Spleen (tissue), 11 donors: Measurements from ENCODE around the gene SLC38A10. TPM values are rescaled to one million over a fixed set of nuclear protein-coding genes. Genes with fewer than 3 reads are reported as not detected.
A peak's percentile ranks its signal among the peaks of the same experiment; 100 is the strongest.

ENCODE experiments used
- DNase-seq: peaks from one replicate; pipeline ENCODE4 v3.0.0-alpha.2; 2020
- H3K27ac ChIP-seq, 8 donors: fragments of 200-600 bp; sonication (generic) in 7 of 8; 1 replicate in 4 of 8; 2 replicates in 4 of 8; pipeline versions ENCODE4 v1.5.0 to v1.8.0; 2016 to 2021; ENCODE audit warnings: inconsistent platforms in 4 of 8, mild to moderate bottlenecking in 4 of 8, moderate library complexity in 1 of 8
- H3K27me3 ChIP-seq, 7 donors: fragments of 200-600 bp; sonication (generic) in 6 of 7; replicated peaks in 1 of 7; 1 replicate in 4 of 7; 2 replicates in 3 of 7; pipeline versions ENCODE4 v1.5.0 to v1.8.0; 2016 to 2021; ENCODE audit warnings: inconsistent platforms in 3 of 7, mild to moderate bottlenecking in 1 of 7
- H3K36me3 ChIP-seq, 6 donors: fragments of 200-600 bp; sonication (generic) in 5 of 6; 1 replicate in 4 of 6; 2 replicates in 2 of 6; pipeline versions ENCODE4 v1.5.0 to v1.8.0; 2016 to 2021; ENCODE audit warnings: inconsistent platforms in 2 of 6
- H3K4me1 ChIP-seq, 6 donors: fragments of 200-600 bp; sonication (generic) in 5 of 6; 1 replicate in 3 of 6; 2 replicates in 3 of 6; pipeline versions ENCODE4 v1.5.0 to v1.8.0; 2016 to 2021; ENCODE audit warnings: inconsistent platforms in 3 of 6
- H3K4me3 ChIP-seq, 8 donors: fragments of 200-600 bp; sonication (generic) in 7 of 8; 1 replicate in 4 of 8; 2 replicates in 4 of 8; pipeline versions ENCODE4 v1.5.0 to v1.8.0; 2016 to 2021; ENCODE audit warnings: inconsistent platforms in 4 of 8, mild to moderate bottlenecking in 4 of 8, moderate library complexity in 2 of 8
- H3K9me3 ChIP-seq, 8 donors: fragments of 200-600 bp; sonication (generic) in 7 of 8; 1 replicate in 4 of 8; 2 replicates in 4 of 8; pipeline versions ENCODE4 v1.5.0 to v1.8.0; 2016 to 2021; ENCODE audit warnings: inconsistent platforms in 4 of 8
- POLR2A ChIP-seq, 3 donors: fragments of 450-650 bp; IDR thresholded peaks; one replicate each; pipeline ENCODE4 v1.5.1; 2017; ENCODE audit warnings: antibody characterized with exemption in 3 of 3, mild to moderate bottlenecking in 1 of 3
- POLR2AphosphoS5 ChIP-seq, 3 donors: sonication (generic); formaldehyde crosslinking; IDR thresholded peaks; one replicate each; pipeline ENCODE4 v1.5.1; 2017; ENCODE audit warnings: antibody characterized with exemption in 3 of 3
- WGBS, 5 donors: extraction: QIAGEN DNeasy Blood & Tissue Kit in 3 of 5; methylation state at CpG; one replicate each; pipeline versions ENCODE4 v1.1.5 to v1.1.7; 2013 to 2018; 5-methylcytosine and 5-hydroxymethylcytosine counted together
- intact Hi-C: fragments of 100-400 bp; cut with DNase I; formaldehyde crosslinking; loops from one replicate; pipeline ENCODE4 v1.15.0; 2023; ENCODE audit warnings: low total_unique reads
- polyA plus RNA-seq, 3 donors: library from polyadenylated mRNA; stranded (reverse); fragments of 200-250 nt; gene quantifications; one replicate each; pipeline ENCODE4 v1.2.1, GENCODE V29; 2013
- total RNA-seq, 7 donors: library from RNA; depleted of rRNA in 3 of 7; stranded (reverse); fragments of >200 nt in 3 of 7; fragmentation: NEBNext Ultra II Directional in 4 of 7; extraction: Animal tissue kit (Norgen Biotek cat#: 25700) in 4 of 7; gene quantifications; one replicate each; pipeline versions ENCODE4 v1.1.0 to v1.2.1, GENCODE V29; 2016 to 2021
- TF ChIP-seq, protein P1 (sequence below), 11 experiments: fragments of 200-600 bp in 7 of 11; fragments of 450-650 bp in 4 of 11; sonication (generic) in 4 of 11; IDR thresholded peaks in 8 of 11; conservative IDR thresholded peaks in 3 of 11; 1 replicate in 7 of 11; 2 replicates in 4 of 11; pipeline versions ENCODE4 v1.4.0 to v1.8.0; 2016 to 2021; ENCODE audit warnings: antibody characterized with exemption in 11 of 11, inconsistent platforms in 4 of 11, mild to moderate bottlenecking in 1 of 11
- donor health status: healthy with polysubstance abuse.
- donor health status: DM: no; HTN: no; CAD: no; lungs with moderate emphysema.
- donor health status: DM: no; HTN: no; CAD: no.
- donor health status: Bipolar disorder and iron deficiency.
- donor health status: healthy.
- donor health status: DM: no; HTN: no; CAD: no.
- donor health status: DM: yes; HTN: yes; CAD: no.

Gene SLC38A10
- total and polyA plus RNA-seq, 10 donors: 54.9 to 112 (median 86.6) TPM

DNA sequence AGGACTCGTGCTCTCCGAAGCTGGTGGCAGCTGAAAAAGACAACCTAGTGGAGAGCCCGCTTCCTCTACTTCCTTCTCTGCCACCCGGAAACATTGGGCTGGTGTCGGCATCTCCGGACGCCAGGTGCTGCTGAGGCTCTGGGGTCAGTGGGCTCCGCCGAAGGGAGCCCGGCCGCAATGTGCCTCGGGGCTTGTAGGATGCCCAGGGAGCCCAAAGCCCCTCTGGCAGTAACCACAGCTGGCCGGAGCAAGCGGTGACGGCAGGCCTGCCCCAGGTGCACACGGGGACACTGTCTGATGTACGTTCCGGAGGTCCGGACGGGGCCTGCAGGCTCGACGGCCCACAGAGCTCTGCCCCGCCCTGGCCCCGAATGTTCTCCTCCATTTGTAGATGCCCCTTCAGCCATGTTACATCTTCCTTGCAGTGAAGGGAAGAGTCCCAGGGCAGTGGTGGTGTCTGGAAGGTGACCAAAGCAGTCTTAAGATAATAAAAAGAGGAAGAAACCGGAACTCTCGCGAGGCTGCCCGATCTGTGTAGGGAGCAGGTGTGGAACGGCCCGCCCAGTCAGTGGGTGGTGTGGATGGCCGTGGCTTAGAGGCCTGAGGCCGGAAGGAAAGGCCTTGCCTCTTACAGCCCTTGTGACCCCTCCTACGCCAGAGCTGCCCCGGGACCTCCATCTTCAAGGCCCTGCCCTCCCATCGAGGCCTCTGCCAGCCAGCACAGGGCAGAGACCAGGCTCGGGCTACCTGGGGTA is 33.3 kb downstream of the SLC38A10 start:
- TF ChIP-seq POLR2A (IDR thresholded peaks at IDR 0.05) (no peak), POLR2AphosphoS5 (IDR thresholded peaks at IDR 0.05) (peak in 2 of 3 donors; percentile 52 to 53)
- Histone ChIP-seq H3K36me3 (peaks cover 0 to 100% (median 97%) of the 10 kb centered on the region in 6 donors), H3K4me3 (no peak overlapping the region), H3K9me3 (no peaks in the 10 kb centered on the region), H3K27ac (peak overlapping the region in 1 of 8 donors; percentile 9), H3K4me1 (peaks cover 0 to 29% (median 4%) of the 10 kb centered on the region in 6 donors), H3K27me3 (no peaks in the 10 kb centered on the region)
- DNase-seq: no peak
- WGBS, 5 donors: 80 to 91% (median 82%) methylated on average over 35 to 36 of the region's 36 CpGs
- intact Hi-C loops: no loop called here

DNA sequence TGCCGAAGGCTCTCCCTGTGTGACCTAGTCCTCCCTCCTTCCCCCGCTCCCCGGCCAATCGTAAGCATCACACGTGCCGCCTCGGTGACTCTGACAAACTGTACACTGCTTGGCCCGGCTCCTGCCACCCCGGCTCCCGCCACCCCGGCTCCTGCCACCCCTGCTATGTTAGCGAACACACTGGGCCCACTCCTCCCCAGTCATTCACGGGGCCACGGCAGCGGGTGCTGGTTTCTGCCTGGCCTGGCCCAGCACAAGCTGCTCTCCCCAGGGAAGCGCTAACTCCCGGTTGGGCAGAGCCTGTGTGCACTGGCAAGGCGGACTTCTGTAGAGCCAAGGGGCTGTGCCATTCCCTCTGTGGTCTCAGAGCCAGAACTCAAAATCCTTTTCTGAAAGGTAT is 34.0 kb downstream of the SLC38A10 start:
- H3K4me3 ChIP-seq: no peak overlapping the region
- intact Hi-C loops: no loop called here
- 93 to 97% (median 96%) methylated on average over 16 to 18 of the region's 18 CpGs for WGBS, 5 donors
- H3K36me3 ChIP-seq: peaks cover 0 to 100% (median 95%) of the 10 kb centered on the region in 6 donors
- H3K27me3 ChIP-seq: no peaks in the 10 kb centered on the region
- no peak overlapping the region for H3K27ac ChIP-seq
- no peaks in the 10 kb centered on the region for H3K9me3 ChIP-seq
- TF ChIP-seq, protein P1, sequence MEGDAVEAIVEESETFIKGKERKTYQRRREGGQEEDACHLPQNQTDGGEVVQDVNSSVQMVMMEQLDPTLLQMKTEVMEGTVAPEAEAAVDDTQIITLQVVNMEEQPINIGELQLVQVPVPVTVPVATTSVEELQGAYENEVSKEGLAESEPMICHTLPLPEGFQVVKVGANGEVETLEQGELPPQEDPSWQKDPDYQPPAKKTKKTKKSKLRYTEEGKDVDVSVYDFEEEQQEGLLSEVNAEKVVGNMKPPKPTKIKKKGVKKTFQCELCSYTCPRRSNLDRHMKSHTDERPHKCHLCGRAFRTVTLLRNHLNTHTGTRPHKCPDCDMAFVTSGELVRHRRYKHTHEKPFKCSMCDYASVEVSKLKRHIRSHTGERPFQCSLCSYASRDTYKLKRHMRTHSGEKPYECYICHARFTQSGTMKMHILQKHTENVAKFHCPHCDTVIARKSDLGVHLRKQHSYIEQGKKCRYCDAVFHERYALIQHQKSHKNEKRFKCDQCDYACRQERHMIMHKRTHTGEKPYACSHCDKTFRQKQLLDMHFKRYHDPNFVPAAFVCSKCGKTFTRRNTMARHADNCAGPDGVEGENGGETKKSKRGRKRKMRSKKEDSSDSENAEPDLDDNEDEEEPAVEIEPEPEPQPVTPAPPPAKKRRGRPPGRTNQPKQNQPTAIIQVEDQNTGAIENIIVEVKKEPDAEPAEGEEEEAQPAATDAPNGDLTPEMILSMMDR (IDR thresholded peaks at IDR 0.05 in 8 of 11, conservative IDR thresholded peaks at IDR 0.05 in 3 of 11): no peak
- TF ChIP-seq POLR2AphosphoS5 (IDR thresholded peaks at IDR 0.05): no peak
- no peak for TF ChIP-seq POLR2A (IDR thresholded peaks at IDR 0.05)
- no peak for DNase-seq
- H3K4me1 ChIP-seq: peaks cover 0 to 26% (median 4%) of the 10 kb centered on the region in 6 donors

DNA sequence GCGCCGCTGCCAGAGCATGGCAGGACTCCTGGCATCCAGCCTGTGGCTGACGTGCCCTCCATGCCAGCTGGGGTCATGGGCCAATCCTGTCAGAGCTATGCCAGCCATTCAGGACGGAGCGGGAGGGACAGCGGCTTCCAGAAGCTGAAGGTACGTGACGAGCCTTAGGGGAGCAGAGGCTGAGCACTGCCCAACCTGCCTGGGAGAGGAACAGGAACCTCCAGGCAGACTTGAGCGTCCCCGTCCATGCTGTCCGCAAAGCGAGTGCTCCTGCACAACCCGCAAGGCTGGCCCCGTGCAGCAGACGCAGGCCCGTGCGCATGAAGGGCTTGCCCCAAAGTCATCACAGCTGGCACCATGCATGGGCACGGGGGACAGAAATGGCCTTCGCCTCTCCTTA is 34.5 kb downstream of the SLC38A10 start:
- intact Hi-C loops: no loop called here
- 92 to 96% (median 95%) methylated on average over 14 to 19 of the region's 19 CpGs for WGBS, 5 donors
- TF ChIP-seq POLR2A (IDR thresholded peaks at IDR 0.05) (no peak), POLR2AphosphoS5 (IDR thresholded peaks at IDR 0.05) (no peak)
- TF ChIP-seq, protein P1 (IDR thresholded peaks at IDR 0.05 in 8 of 11, conservative IDR thresholded peaks at IDR 0.05 in 3 of 11): no peak
- Histone ChIP-seq H3K27me3 (no peaks in the 10 kb centered on the region), H3K27ac (no peak overlapping the region), H3K9me3 (no peaks in the 10 kb centered on the region), H3K4me1 (peaks cover 0 to 26% (median 5%) of the 10 kb centered on the region in 6 donors), H3K36me3 (peaks cover 0 to 100% (median 90%) of the 10 kb centered on the region in 6 donors), H3K4me3 (no peak overlapping the region)
- DNase-seq: no peak

DNA sequence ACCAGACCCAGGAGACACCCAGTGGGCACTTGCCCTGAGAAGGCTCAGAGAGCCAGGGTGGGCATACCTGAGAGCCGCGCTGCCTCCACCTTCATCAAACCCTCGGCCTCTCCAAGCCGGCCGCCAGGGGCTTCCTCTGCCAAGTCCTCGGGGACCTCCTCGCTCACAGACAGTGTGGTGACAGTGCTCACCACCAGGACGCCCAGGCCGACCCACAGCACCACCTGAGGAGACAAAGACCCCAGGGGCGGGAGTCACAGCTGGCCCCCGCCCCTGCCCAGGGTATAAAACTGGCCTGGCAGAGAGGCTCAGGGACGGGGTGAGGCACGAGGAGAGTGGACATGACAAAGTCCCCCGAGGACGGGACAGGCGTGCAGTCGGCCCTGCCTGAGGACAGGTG is 34.9 kb downstream of the SLC38A10 start:
- no peak overlapping the region for H3K27ac ChIP-seq
- WGBS, 5 donors: 95 to 98% (median 97%) methylated on average over 13 to 17 of the region's 17 CpGs
- no peak overlapping the region for H3K4me3 ChIP-seq
- TF ChIP-seq POLR2AphosphoS5 (IDR thresholded peaks at IDR 0.05) (no peak), POLR2A (IDR thresholded peaks at IDR 0.05) (no peak)
- TF ChIP-seq, protein P1 (IDR thresholded peaks at IDR 0.05 in 8 of 11, conservative IDR thresholded peaks at IDR 0.05 in 3 of 11): no peak
- intact Hi-C loops: no loop called here
- H3K4me1 ChIP-seq: peaks cover 0 to 28% (median 9%) of the 10 kb centered on the region in 6 donors
- H3K9me3 ChIP-seq: no peaks in the 10 kb centered on the region
- no peak for DNase-seq
- peaks cover 0 to 100% (median 86%) of the 10 kb centered on the region in 6 donors for H3K36me3 ChIP-seq
- no peaks in the 10 kb centered on the region for H3K27me3 ChIP-seq
